T-helper 1 cell (primary cell): ENCODE results near the gene RBM34.
A peak's percentile ranks its signal among the peaks of the same experiment; 100 is the strongest.
"Not testable (repeated sequence)": the region's sequence is repeated elsewhere in the genome, so short reads cannot be mapped to it uniquely, and the experiment has no call there.

Experiments
- DNase-seq, 5 donors: peaks; one replicate each; pipeline ENCODE4 v3.0.0-alpha.2; 2012 to 2020
- total RNA-seq, 4 donors: gene quantifications; one replicate each; lab custom pipeline; 2026; lab: John Stamatoyannopoulos, UW

The RBM34 gene, protein sequence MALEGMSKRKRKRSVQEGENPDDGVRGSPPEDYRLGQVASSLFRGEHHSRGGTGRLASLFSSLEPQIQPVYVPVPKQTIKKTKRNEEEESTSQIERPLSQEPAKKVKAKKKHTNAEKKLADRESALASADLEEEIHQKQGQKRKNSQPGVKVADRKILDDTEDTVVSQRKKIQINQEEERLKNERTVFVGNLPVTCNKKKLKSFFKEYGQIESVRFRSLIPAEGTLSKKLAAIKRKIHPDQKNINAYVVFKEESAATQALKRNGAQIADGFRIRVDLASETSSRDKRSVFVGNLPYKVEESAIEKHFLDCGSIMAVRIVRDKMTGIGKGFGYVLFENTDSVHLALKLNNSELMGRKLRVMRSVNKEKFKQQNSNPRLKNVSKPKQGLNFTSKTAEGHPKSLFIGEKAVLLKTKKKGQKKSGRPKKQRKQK
- 5.6 to 7.9 (median 6.3) reads per million in 4 donors for total RNA-seq

- peak; percentile 88 to 93 (median 88) for DNase-seq
These were observed at the start of gene RBM34 for GRCh38 chr1:235160957-235161684. Gene RBM34 (minus strand): TSS chr1:235161250. CDS start chr1:235161226, 24 bp downstream.

- DNase-seq = peak in 3 of 5 donors; percentile 26 to 61 (median 38)
These were observed 46.1 kb upstream of the RBM34 start for GRCh38 chr1:235207209-235207565.

- peak in 1 of 5 donors; percentile 35 for DNase-seq
These were observed 45.6 kb upstream of the RBM34 start for GRCh38 chr1:235206533-235207208.

GRCh38 chr1:235205687-235206086, 44.6 kb upstream of the RBM34 start:
- DNase-seq = no peak

DNA sequence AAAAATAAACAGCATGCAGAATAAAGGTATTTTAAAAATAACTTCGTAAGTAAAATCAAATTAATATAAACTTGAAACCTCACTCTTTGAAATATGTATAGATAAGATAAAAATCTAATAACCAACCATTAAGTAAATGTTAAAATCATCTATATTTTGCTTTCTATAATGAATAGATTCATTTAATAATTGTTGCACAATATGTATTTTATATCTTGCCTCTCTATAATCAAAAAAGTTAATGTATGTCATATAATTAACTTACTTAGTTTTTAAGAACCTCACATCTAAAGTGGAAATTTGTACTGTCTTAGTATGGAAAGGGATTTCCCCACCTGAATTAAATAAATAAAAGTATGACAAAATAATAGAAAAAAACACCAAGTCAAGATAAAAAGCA, 42.4 kb upstream of the RBM34 start:
- DNase-seq = no peak

- DNase-seq = not testable (repeated sequence)
These were observed 41.4 kb upstream of the RBM34 start for GRCh38 chr1:235202447-235202846.

GRCh38 chr1:235199441-235199840, 38.4 kb upstream of the RBM34 start:
- no peak for DNase-seq

GRCh38 chr1:235190431-235190830, 29.4 kb upstream of the RBM34 start:
- no peak for DNase-seq

DNA sequence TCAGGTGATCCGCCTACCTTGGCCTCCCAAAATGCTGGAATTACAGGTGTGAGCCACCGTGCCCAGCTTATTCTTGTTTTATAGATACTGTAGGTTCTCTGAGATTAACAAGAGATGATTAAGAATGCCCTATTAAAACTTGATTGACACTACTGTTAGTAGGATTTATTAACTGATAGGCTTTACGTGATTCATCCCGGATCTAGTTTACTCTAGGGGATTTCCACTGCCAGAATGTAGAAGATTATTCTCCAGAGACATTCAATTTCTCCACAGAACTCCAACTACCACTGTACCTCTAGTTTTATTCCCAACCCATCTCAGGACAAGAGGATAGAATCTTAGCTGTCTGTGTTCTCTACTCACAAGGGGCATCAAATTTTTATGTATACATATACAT, 26.3 kb upstream of the RBM34 start:
- DNase-seq = no peak

GRCh38 chr1:235181561-235182245, 20.7 kb upstream of the RBM34 start:
- no peak for DNase-seq

DNA sequence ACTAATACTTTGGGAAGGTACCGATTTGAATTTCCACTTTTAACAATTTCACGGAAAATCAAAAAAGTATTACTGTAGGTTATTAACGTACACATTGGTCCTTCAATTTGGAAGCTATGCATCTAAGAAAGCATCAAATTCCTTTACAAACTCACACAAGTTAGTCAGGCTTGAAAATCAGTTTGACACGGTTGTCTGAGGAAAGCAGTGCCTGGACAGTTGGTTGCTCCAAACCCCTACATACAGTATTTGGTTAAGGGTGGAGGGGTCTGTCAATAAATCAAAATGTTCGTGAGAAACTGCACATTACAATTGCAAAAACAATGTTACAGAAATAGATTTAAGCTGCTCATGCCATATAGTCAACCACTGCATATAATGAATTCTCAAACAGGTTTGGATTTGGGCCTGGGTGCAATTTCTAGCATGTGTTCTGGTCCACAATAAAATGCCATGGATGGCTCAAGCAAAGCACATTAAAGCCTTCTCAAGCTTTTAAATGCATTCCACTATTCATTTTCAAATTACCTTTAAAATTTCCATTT, 19.9 kb upstream of the RBM34 start:
- no peak for DNase-seq

DNA sequence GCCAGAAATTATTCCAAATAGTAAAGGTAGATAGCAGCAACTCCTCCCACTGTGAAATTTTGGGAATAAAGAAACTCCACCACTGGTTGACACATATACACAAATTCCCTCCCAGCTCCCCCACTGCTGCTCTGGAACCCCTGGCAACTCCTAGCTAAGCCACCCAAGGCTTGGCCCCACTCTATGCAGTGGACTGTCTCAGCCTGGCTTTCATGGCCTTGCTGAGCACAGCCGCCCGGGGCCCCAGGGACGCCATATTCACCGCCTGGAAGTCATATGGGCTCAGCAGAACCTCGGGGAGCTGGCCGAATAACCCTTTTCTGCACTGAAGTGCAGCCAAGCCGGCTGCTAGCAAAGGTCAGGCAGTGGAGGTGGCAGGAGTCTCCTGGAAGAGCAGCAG, 15.4 kb upstream of the RBM34 start:
- DNase-seq = no peak

DNA sequence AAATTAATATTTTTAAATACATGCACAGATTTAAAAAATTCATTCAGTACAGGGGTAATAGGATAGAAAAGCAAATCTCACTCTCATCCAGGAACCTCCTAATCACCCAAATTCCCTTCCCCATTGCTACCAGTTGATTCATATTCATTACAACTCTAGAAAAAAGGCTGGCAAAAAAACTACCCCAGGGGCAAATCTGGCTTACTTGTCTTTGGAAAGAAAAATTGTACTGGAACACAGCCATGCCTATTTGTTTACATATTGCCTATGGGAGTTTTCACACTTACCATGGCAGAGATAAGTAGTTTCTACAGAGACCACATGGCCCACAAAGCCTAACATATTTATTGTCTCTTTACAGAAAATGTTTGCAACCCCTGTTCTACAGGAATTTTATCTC, 8.9 kb upstream of the RBM34 start:
- DNase-seq = no peak

DNA sequence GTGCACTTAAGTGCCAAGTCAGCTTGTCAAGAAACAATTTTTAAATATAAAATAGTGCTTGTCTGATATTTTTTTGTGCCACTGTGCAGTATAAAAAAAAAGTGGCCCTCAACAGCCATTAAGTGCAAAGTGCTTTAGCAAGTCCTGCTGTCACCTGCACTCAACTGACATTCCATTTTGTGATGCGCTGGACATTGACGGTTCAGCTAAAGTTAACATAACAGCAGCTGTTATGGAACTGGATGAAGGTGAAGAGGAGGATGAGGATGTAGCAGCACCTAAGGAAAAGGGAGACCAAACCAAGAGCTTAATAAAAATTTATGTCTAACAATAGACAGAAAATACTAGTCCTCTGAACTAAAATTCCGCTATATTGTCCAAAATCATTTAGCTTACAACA, 7.3 kb upstream of the RBM34 start:
- no peak for DNase-seq

DNA sequence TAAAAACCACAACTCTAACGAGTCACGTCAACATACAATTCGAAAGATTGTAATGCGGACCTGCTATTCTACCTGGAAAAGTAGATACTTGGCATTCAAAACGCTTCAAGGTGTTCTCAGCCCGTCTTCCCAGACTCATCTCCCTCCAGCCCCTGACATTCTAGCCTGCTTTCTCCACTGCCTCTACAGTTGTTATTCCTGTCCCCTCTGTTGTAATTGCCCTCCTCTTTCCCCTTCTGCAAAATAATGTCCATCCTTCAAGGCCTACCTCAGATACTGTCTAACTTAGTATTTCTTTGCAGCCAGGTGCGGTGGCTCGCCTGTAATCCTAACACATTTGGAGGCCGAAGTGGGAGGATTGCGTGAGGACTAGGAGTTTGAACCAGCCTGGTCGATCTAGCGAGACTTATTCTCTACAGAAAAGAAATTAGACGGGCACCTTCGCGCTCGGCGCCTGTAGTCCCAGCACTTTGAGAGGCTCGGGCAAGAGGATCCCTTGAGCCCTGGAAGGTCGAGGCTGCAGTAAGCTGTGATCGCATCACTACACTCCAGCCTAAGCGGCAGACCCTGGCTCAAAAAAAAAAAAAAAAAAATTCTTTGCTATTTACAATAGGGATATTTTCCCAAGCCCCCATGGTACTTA, 756 bp upstream of the RBM34 start:
- no peak for DNase-seq

DNA sequence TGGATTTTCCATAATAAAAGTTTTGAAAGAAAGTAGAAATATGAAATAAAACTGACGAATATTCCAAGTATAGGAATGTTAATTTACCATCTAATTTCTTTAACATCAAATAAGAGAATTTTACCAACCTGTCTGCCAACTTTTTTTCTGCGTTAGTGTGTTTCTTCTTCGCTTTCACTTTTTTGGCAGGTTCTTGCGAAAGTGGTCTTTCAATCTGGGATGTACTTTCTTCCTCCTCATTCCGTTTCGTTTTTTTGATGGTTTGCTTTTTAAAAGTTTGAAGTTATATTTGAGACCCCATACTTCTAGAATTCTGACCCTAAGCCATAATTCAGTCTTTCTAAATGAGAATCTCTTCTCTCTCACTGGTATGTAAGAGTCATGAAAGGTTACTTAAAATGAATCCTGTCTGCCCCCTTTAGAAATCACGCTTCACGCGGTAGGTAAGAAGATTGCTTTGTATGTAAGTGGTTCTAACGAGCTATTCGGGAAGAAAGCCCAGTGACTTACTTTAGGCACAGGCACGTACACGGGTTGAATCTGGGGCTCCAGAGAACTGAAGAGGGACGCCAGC, 580 bp downstream of the RBM34 start:
- peak in 1 of 5 donors; percentile 73 for DNase-seq

GRCh38 chr1:235159930-235160329, 1.1 kb downstream of the RBM34 start:
- not testable (repeated sequence) for DNase-seq

- not testable (repeated sequence) for DNase-seq
These were observed 1.8 kb downstream of the RBM34 start for GRCh38 chr1:235159284-235159683.

GRCh38 chr1:235158680-235159079, 2.4 kb downstream of the RBM34 start:
- no peak for DNase-seq

DNA sequence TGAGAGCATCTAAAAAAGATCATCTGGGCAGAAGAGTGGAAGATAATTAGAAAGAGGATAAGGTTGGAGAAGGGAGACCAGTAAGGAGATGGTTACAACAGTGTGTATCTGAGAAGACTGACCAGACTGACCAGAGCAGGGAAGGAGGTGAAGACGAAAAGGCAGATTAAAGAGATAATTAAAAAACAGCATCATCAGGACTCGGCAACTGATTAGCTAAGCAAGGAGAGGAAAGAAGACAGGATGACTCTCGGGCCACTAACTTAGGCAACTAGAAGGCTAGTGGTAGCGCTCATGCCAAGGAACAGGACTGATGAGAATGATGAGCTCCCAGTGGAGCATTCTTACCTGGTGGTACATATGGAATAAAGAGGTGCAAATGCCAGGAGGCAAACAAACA, 3.9 kb downstream of the RBM34 start:
- no peak for DNase-seq

GRCh38 chr1:235156740-235157139, 4.3 kb downstream of the RBM34 start:
- no peak for DNase-seq

GRCh38 chr1:235156265-235156664, 4.8 kb downstream of the RBM34 start:
- no peak for DNase-seq
